ENCODE measurements around the gene NLK. TPM values are rescaled to one million over a fixed set of nuclear protein-coding genes. Genes with fewer than 3 reads are reported as not detected.
"Not testable (repeated sequence)": the region's sequence is repeated elsewhere in the genome, so short reads cannot be mapped to it uniquely, and the experiment has no call there.

Gene NLK
- polyA plus RNA-seq, 2 donors = 3.1 to 4.4 TPM

DNA sequence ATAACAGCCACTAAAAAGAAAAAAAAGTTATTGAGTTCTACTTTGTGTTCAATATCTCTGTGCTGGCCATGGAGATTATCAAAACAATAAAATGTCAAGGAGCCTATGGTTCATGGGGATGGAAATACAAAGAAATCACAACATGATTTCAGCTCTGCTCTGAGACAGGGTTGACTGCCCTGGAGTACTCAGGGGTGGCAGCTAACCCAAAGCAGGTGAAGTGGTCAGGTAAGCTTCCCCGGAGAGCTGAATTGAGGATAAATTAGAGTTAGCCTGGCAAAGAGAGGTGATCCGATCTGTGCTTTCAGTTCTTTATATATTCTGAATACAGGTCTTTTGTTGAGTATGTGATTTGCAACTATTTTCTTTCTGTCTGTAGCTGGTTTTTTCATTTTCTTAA is 157.3 kb downstream of the NLK start:
- no peaks in the 10 kb centered on the region for H3K9me3 ChIP-seq (ENCODE audit: control insufficient read depth in 2 of 2, insufficient read depth in 1 of 2, low read depth in 1 of 2, low read length in 1 of 2)
- no peak overlapping the region for H3K27ac ChIP-seq (ENCODE audit: low read depth in 2 of 2, low read length in 1 of 2)
- no peaks in the 10 kb centered on the region for H3K4me1 ChIP-seq (ENCODE audit: control insufficient read depth in 2 of 2, insufficient read depth in 2 of 2, low read length in 1 of 2)
- 90 to 94% methylated on average over 2 of the region's 2 CpGs for WGBS, 2 donors
- no peak overlapping the region for H3K4me3 ChIP-seq (ENCODE audit: low read depth in 1 of 2, low read length in 2 of 2)
- no peaks in the 10 kb centered on the region for H3K27me3 ChIP-seq (ENCODE audit: control insufficient read depth in 1 of 2, insufficient read depth in 2 of 2, low read length in 2 of 2)
- peaks cover 0 to 2% of the 10 kb centered on the region in 2 donors for H3K36me3 ChIP-seq (ENCODE audit: control insufficient read depth in 2 of 2, insufficient read depth in 2 of 2, low read length in 1 of 2)

GRCh38 chr17:28201315-28201714 is 158.8 kb downstream of the NLK start:
- 77 to 79% methylated on average over 3 of the region's 3 CpGs for WGBS, 2 donors
- Histone ChIP-seq H3K4me3 (ENCODE audit: low read depth in 1 of 2, low read length in 2 of 2) (no peak overlapping the region), H3K36me3 (ENCODE audit: control insufficient read depth in 2 of 2, insufficient read depth in 2 of 2, low read length in 1 of 2) (no peaks in the 10 kb centered on the region), H3K9me3 (ENCODE audit: control insufficient read depth in 2 of 2, insufficient read depth in 1 of 2, low read depth in 1 of 2, low read length in 1 of 2) (no peaks in the 10 kb centered on the region), H3K4me1 (ENCODE audit: control insufficient read depth in 2 of 2, insufficient read depth in 2 of 2, low read length in 1 of 2) (no peaks in the 10 kb centered on the region), H3K27me3 (ENCODE audit: control insufficient read depth in 1 of 2, insufficient read depth in 2 of 2, low read length in 2 of 2) (no peaks in the 10 kb centered on the region), H3K27ac (ENCODE audit: low read depth in 2 of 2, low read length in 1 of 2) (no peak overlapping the region)

GRCh38 chr17:28204244-28204643 is 161.8 kb downstream of the NLK start:
- no peak overlapping the region for H3K27ac ChIP-seq (ENCODE audit: low read depth in 2 of 2, low read length in 1 of 2)
- no peaks in the 10 kb centered on the region for H3K27me3 ChIP-seq (ENCODE audit: control insufficient read depth in 1 of 2, insufficient read depth in 2 of 2, low read length in 2 of 2)
- WGBS, 2 donors = 90 to 95% methylated on average over 3 of the region's 3 CpGs
- H3K36me3 ChIP-seq (ENCODE audit: control insufficient read depth in 2 of 2, insufficient read depth in 2 of 2, low read length in 1 of 2) = no peaks in the 10 kb centered on the region
- H3K4me3 ChIP-seq (ENCODE audit: low read depth in 1 of 2, low read length in 2 of 2) = no peak overlapping the region
- H3K9me3 ChIP-seq (ENCODE audit: control insufficient read depth in 2 of 2, insufficient read depth in 1 of 2, low read depth in 1 of 2, low read length in 1 of 2) = no peaks in the 10 kb centered on the region
- H3K4me1 ChIP-seq (ENCODE audit: control insufficient read depth in 2 of 2, insufficient read depth in 2 of 2, low read length in 1 of 2) = no peaks in the 10 kb centered on the region

GRCh38 chr17:28204751-28205150 is 162.3 kb downstream of the NLK start:
- Histone ChIP-seq H3K27ac (ENCODE audit: low read depth in 2 of 2, low read length in 1 of 2) (no peak overlapping the region), H3K9me3 (ENCODE audit: control insufficient read depth in 2 of 2, insufficient read depth in 1 of 2, low read depth in 1 of 2, low read length in 1 of 2) (no peaks in the 10 kb centered on the region), H3K4me3 (ENCODE audit: low read depth in 1 of 2, low read length in 2 of 2) (no peak overlapping the region), H3K4me1 (ENCODE audit: control insufficient read depth in 2 of 2, insufficient read depth in 2 of 2, low read length in 1 of 2) (no peaks in the 10 kb centered on the region), H3K36me3 (ENCODE audit: control insufficient read depth in 2 of 2, insufficient read depth in 2 of 2, low read length in 1 of 2) (no peaks in the 10 kb centered on the region), H3K27me3 (ENCODE audit: control insufficient read depth in 1 of 2, insufficient read depth in 2 of 2, low read length in 2 of 2) (no peaks in the 10 kb centered on the region)
- WGBS, 2 donors = 80 to 87% methylated on average over 1 of the region's 1 CpG

DNA sequence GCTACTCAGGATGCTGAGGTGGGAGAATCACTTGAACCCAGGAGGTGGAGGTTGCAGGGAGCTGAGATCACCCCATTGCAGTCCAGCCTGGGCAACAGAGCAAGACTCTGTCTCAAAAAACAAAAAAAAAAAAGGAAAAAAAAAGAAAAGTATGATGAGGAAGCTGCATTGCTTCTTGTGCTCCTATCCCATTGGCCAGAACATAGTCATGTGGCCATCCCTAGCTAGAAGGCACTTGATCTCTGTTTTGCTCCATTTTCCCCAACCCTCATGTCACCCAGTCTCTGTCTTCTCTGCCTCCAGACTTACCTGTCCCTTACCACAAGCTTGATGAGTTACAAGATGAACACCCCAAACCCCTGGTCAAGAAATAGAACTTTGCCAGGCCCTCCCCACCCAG is 163.8 kb downstream of the NLK start:
- Histone ChIP-seq H3K27ac (ENCODE audit: low read depth in 2 of 2, low read length in 1 of 2) (no peak overlapping the region), H3K4me1 (ENCODE audit: control insufficient read depth in 2 of 2, insufficient read depth in 2 of 2, low read length in 1 of 2) (no peaks in the 10 kb centered on the region), H3K9me3 (ENCODE audit: control insufficient read depth in 2 of 2, insufficient read depth in 1 of 2, low read depth in 1 of 2, low read length in 1 of 2) (no peaks in the 10 kb centered on the region), H3K36me3 (ENCODE audit: control insufficient read depth in 2 of 2, insufficient read depth in 2 of 2, low read length in 1 of 2) (no peaks in the 10 kb centered on the region), H3K27me3 (ENCODE audit: control insufficient read depth in 1 of 2, insufficient read depth in 2 of 2, low read length in 2 of 2) (no peaks in the 10 kb centered on the region), H3K4me3 (ENCODE audit: low read depth in 1 of 2, low read length in 2 of 2) (no peak overlapping the region)

DNA sequence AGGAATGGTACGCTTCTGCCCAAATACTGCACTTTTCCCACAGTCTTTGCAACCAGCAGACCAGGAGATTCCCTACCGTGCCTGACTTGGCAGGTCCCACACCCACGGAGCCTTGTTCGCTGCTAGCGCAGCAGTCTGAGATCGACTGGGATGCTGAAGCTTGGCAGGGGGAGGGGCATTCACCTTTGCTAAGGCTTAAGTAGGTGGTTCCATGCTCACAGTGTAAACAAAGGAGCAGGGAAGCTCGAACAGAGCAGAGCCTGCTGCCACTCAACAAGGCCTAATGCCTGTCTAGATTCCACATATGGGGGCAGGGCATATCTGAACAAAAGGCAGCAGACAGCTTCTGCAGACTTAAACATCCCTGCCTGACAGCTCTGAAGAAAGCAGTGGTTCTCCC is 169.3 kb downstream of the NLK start:
- Histone ChIP-seq H3K36me3 (ENCODE audit: control insufficient read depth in 2 of 2, insufficient read depth in 2 of 2, low read length in 1 of 2) (no peaks in the 10 kb centered on the region), H3K27me3 (ENCODE audit: control insufficient read depth in 1 of 2, insufficient read depth in 2 of 2, low read length in 2 of 2) (no peaks in the 10 kb centered on the region), H3K9me3 (ENCODE audit: control insufficient read depth in 2 of 2, insufficient read depth in 1 of 2, low read depth in 1 of 2, low read length in 1 of 2) (no peaks in the 10 kb centered on the region), H3K27ac (ENCODE audit: low read depth in 2 of 2, low read length in 1 of 2) (no peak overlapping the region), H3K4me3 (ENCODE audit: low read depth in 1 of 2, low read length in 2 of 2) (no peak overlapping the region), H3K4me1 (ENCODE audit: control insufficient read depth in 2 of 2, insufficient read depth in 2 of 2, low read length in 1 of 2) (no peaks in the 10 kb centered on the region)
- WGBS, 2 donors = 90 to 93% methylated on average over 7 of the region's 7 CpGs

DNA sequence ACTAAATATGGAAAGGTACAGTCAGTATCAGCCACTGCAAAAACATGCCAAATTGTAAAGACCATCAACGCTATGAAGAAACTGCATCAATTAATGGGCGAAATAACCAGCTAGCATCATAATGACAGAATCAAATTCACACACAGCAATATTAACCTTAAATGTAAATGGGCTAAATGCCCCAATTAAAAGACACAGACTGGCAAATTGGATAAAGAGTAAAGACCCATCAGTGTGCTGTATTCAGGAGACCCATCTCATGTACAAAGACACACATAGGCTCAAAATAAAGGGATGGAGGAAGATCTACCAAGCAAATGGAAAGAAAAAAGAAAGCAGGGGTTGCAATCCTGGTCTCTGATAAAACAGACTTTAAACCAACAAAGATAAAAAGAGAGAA is 171.1 kb downstream of the NLK start:
- not testable (repeated sequence) for H3K4me3 ChIP-seq (ENCODE audit: low read depth in 1 of 2, low read length in 2 of 2); H3K36me3 ChIP-seq (ENCODE audit: control insufficient read depth in 2 of 2, insufficient read depth in 2 of 2, low read length in 1 of 2); H3K9me3 ChIP-seq (ENCODE audit: control insufficient read depth in 2 of 2, insufficient read depth in 1 of 2, low read depth in 1 of 2, low read length in 1 of 2); H3K27ac ChIP-seq (ENCODE audit: low read depth in 2 of 2, low read length in 1 of 2); H3K4me1 ChIP-seq (ENCODE audit: control insufficient read depth in 2 of 2, insufficient read depth in 2 of 2, low read length in 1 of 2); H3K27me3 ChIP-seq (ENCODE audit: control insufficient read depth in 1 of 2, insufficient read depth in 2 of 2, low read length in 2 of 2)
- WGBS, 2 donors = 93 to 97% methylated on average over 2 of the region's 2 CpGs

DNA sequence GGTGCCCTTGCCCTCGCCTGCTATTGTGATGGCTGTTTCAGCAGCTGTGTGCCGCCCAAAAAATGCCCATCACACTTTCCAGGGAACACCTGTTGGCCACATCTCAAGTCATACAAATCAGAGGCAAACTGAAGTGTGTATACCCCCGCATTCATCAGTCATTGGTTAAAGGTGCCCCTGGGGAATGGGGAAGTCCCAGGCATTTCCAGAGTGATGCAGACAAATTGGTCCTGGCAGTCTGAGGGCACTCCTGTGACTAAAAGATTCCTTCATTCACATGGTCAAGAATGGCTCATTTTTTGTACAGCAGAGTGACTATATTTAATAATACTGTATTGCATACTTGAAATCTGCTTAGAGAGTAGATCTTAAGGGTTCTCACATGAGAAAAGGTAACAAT is 173.6 kb downstream of the NLK start:
- H3K4me3 ChIP-seq (ENCODE audit: low read depth in 1 of 2, low read length in 2 of 2) = no peak overlapping the region
- no peaks in the 10 kb centered on the region for H3K36me3 ChIP-seq (ENCODE audit: control insufficient read depth in 2 of 2, insufficient read depth in 2 of 2, low read length in 1 of 2)
- H3K4me1 ChIP-seq (ENCODE audit: control insufficient read depth in 2 of 2, insufficient read depth in 2 of 2, low read length in 1 of 2) = no peaks in the 10 kb centered on the region
- 67 to 70% methylated on average over 3 of the region's 3 CpGs for WGBS, 2 donors
- H3K27ac ChIP-seq (ENCODE audit: low read depth in 2 of 2, low read length in 1 of 2) = no peak overlapping the region
- H3K27me3 ChIP-seq (ENCODE audit: control insufficient read depth in 1 of 2, insufficient read depth in 2 of 2, low read length in 2 of 2) = no peaks in the 10 kb centered on the region
- no peaks in the 10 kb centered on the region for H3K9me3 ChIP-seq (ENCODE audit: control insufficient read depth in 2 of 2, insufficient read depth in 1 of 2, low read depth in 1 of 2, low read length in 1 of 2)

DNA sequence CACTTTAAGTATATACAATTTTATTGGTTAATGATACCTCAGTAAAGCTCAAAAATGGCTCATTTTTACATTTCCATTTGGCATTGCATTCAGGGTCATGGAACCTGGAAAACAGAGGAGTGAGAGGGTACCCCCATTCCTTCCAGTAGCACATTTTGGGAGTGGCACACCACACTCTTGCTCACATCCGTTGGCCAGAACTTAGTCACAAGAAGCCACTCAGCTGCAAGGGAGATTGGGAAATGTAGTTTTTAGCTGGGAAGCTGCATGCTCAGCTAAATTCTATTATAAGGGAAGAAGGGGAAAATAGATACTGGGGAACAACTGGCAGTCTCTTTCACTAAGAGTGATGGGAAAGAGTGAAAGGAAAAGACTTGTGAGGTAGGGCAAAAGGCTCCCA is 174.1 kb downstream of the NLK start:
- Histone ChIP-seq H3K4me1 (ENCODE audit: control insufficient read depth in 2 of 2, insufficient read depth in 2 of 2, low read length in 1 of 2) (no peaks in the 10 kb centered on the region), H3K4me3 (ENCODE audit: low read depth in 1 of 2, low read length in 2 of 2) (no peak overlapping the region), H3K9me3 (ENCODE audit: control insufficient read depth in 2 of 2, insufficient read depth in 1 of 2, low read depth in 1 of 2, low read length in 1 of 2) (no peaks in the 10 kb centered on the region), H3K27me3 (ENCODE audit: control insufficient read depth in 1 of 2, insufficient read depth in 2 of 2, low read length in 2 of 2) (no peaks in the 10 kb centered on the region), H3K27ac (ENCODE audit: low read depth in 2 of 2, low read length in 1 of 2) (no peak overlapping the region), H3K36me3 (ENCODE audit: control insufficient read depth in 2 of 2, insufficient read depth in 2 of 2, low read length in 1 of 2) (no peaks in the 10 kb centered on the region)
- WGBS, 2 donors = 0 to 10% methylated on average over 1 of the region's 1 CpG

- H3K27ac ChIP-seq (ENCODE audit: low read depth in 2 of 2, low read length in 1 of 2) = no peak overlapping the region
- H3K4me3 ChIP-seq (ENCODE audit: low read depth in 1 of 2, low read length in 2 of 2) = no peak overlapping the region
- no peaks in the 10 kb centered on the region for H3K9me3 ChIP-seq (ENCODE audit: control insufficient read depth in 2 of 2, insufficient read depth in 1 of 2, low read depth in 1 of 2, low read length in 1 of 2)
- WGBS, 2 donors = 90 to 91% methylated on average over 7 of the region's 7 CpGs
- H3K27me3 ChIP-seq (ENCODE audit: control insufficient read depth in 1 of 2, insufficient read depth in 2 of 2, low read length in 2 of 2) = no peaks in the 10 kb centered on the region
- no peaks in the 10 kb centered on the region for H3K36me3 ChIP-seq (ENCODE audit: control insufficient read depth in 2 of 2, insufficient read depth in 2 of 2, low read length in 1 of 2)
- H3K4me1 ChIP-seq (ENCODE audit: control insufficient read depth in 2 of 2, insufficient read depth in 2 of 2, low read length in 1 of 2) = no peaks in the 10 kb centered on the region
Measured at GRCh38 chr17:28219771-28220170, 177.3 kb downstream of the NLK start.
